ENCODE measurements around the gene SHISA9.

SHISA9 gene

DNA sequence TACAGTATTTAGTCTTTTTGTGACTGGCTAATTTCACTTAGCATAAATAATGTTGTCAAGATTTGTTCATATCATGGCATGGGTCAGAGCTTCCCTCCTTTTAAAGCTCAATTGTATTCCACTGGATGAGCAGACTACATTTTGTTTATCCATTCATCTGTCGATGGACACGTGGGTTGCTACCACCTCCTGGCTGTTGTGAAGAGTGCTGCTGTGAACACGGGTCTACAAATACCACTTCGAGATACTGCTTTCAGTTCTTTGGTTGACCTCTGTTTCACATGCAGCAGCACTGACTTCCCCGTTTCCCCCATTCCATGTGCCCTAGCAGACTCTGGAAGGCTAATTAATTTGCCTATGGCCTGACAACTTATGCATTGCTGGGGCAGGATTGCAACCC, 285.4 kb downstream of the SHISA9 start:
- no peak for TF ChIP-seq CTCF (IDR thresholded peaks at IDR 0.05)
- DNase-seq (ENCODE audit: low spot score) = no peak

DNA sequence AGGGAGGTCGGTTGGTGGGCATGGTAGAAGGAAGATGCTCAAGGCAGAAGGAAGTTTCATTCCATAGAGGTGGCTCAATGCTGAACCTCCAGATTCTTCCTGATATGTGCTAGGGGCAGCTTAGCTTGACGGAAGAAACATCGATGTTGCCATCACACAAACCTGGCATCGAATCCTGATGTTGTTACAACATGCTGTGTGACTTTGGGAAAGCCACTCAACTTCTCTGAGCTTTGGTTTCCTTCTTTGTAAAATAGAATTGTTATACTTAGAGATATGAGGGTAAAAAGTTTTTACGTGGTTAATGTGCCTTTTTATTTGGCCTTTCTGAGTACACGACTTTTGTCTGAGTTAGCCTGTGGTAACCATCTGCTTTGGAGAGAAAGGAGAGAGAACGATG, 287.9 kb downstream of the SHISA9 start:
- DNase-seq (ENCODE audit: low spot score) = no peak
- Histone ChIP-seq H3K27ac (no peak overlapping the region), H3K4me3 (no peak overlapping the region)
- TF ChIP-seq CTCF (IDR thresholded peaks at IDR 0.05) = no peak

More for the DNA sequence above, 285.4 kb downstream of the SHISA9 start:
- H3K4me3 ChIP-seq = no peak overlapping the region
- H3K27ac ChIP-seq = no peak overlapping the region

GRCh38 chr16:13193721-13194120, 292.3 kb downstream of the SHISA9 start:
- H3K27ac ChIP-seq = no peak overlapping the region
- no peak overlapping the region for H3K4me3 ChIP-seq
- TF ChIP-seq CTCF (IDR thresholded peaks at IDR 0.05) = no peak
- DNase-seq (ENCODE audit: low spot score) = no peak

GRCh38 chr16:13194766-13195165, 293.4 kb downstream of the SHISA9 start:
- DNase-seq (ENCODE audit: low spot score) = no peak
- no peak overlapping the region for H3K4me3 ChIP-seq
- H3K27ac ChIP-seq = no peak overlapping the region
- no peak for TF ChIP-seq CTCF (IDR thresholded peaks at IDR 0.05)

GRCh38 chr16:13203725-13204124, 302.3 kb downstream of the SHISA9 start:
- DNase-seq (ENCODE audit: low spot score) = no peak
- no peak overlapping the region for H3K4me3 ChIP-seq
- H3K27ac ChIP-seq = no peak overlapping the region
- TF ChIP-seq CTCF (IDR thresholded peaks at IDR 0.05) = no peak

DNA sequence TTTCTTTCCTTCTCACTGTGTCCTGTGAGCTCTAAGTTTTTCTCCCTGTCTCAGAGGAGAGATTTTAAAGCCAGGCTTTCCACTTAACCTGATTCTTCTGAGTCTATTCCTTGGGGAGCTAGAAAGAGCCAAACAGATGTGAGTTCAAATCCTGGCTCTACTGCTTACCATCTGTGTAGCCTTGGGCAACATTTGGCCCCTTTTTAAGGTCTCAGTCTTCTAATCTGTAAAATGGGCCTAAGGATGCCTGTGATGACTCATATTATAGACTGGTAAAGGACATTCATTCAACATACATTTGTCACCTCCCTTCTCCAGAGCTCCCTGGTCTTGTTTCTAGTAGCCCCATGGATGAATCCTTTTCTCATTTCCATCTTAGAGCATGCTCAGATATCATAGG, 304.0 kb downstream of the SHISA9 start:
- DNase-seq (ENCODE audit: low spot score) = no peak
- Histone ChIP-seq H3K27ac (no peak overlapping the region), H3K4me3 (no peak overlapping the region)
- TF ChIP-seq CTCF (IDR thresholded peaks at IDR 0.05) = no peak

DNA sequence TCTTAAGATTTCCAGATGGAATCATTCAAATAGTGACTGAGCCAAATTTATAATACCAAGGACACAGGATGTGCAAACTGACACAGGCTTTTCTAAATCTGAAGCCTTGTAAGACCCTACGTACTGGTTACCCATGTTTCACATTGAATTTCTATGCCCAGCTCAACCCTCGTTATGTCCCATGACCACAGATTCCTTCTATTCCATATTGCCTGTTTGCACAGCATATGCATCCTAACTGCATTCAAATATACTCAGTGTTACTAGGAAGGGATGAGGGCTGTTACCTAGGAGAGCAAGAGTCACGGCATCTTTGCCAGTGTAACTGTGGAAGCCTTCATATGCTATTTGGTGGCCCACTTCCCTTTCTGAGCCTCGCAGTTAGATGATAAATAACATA, 305.2 kb downstream of the SHISA9 start:
- no peak for TF ChIP-seq CTCF (IDR thresholded peaks at IDR 0.05)

More for the DNA sequence above, 305.2 kb downstream of the SHISA9 start:
- Histone ChIP-seq H3K4me3 (no peak overlapping the region), H3K27ac (no peak overlapping the region)
- no peak for DNase-seq (ENCODE audit: low spot score)
